GM12874 (cell line): ENCODE results near the gene ZNF516.

ENCODE experiments used
- CTCF ChIP-seq: IDR thresholded peaks from 2 replicates; pipeline ENCODE4 v1.5.1; 2011; ENCODE audit warnings: low read depth, mild to moderate bottlenecking, control low read depth, low read length, moderate library complexity; ENCODE audit not compliant: insufficient read depth

The ZNF516 gene

GRCh38 chr18:76347341-76347740 lies 147.7 kb downstream of the ZNF516 start:
- TF ChIP-seq CTCF: no peak

- TF ChIP-seq CTCF: no peak
Observed at GRCh38 chr18:76346490-76347130, 148.4 kb downstream of the ZNF516 start.

- TF ChIP-seq CTCF: no peak
Observed at GRCh38 chr18:76345901-76346300, 149.1 kb downstream of the ZNF516 start.

GRCh38 chr18:76343938-76344569 lies 151.0 kb downstream of the ZNF516 start:
- no peak for TF ChIP-seq CTCF

GRCh38 chr18:76340410-76340809 lies 154.6 kb downstream of the ZNF516 start:
- TF ChIP-seq CTCF: no peak

- no peak for TF ChIP-seq CTCF
Observed at GRCh38 chr18:76339246-76339620, 155.8 kb downstream of the ZNF516 start.

GRCh38 chr18:76338619-76339245 lies 156.3 kb downstream of the ZNF516 start:
- no peak for TF ChIP-seq CTCF
